Endodermal cell (in vitro differentiated cells): ENCODE measurements around the gene TLL2. TPM values are rescaled to one million over a fixed set of nuclear protein-coding genes. Genes with fewer than 3 reads are reported as not detected.

Experiments
- DNase-seq: peaks from one replicate; pipeline ENCODE4 v3.0.0-alpha.2; 2017
- H3K27ac ChIP-seq: 2 replicates; pipeline ENCODE4 v1.5.1; 2013; ENCODE audit warnings: mild to moderate bottlenecking, low read depth, low read length, moderate library complexity
- H3K27me3 ChIP-seq: 2 replicates; pipeline ENCODE4 v1.6.1; 2013; ENCODE audit warnings: mild to moderate bottlenecking, low read length, moderate library complexity; ENCODE audit not compliant: insufficient read depth, control insufficient read depth, poor library complexity, severe bottlenecking
- H3K36me3 ChIP-seq: 2 replicates; pipeline ENCODE4 v1.7.0; 2013; ENCODE audit warnings: mild to moderate bottlenecking, low read length, moderate library complexity; ENCODE audit not compliant: control insufficient read depth, insufficient read depth
- H3K4me1 ChIP-seq: one replicate; pipeline ENCODE4 v1.7.0; 2013; ENCODE audit warnings: low read length; ENCODE audit not compliant: control insufficient read depth, insufficient read depth
- H3K4me3 ChIP-seq: 2 replicates; pipeline ENCODE4 v1.5.1; 2013; ENCODE audit warnings: mild to moderate bottlenecking, low read length, moderate library complexity
- H3K9ac ChIP-seq: 2 replicates; pipeline ENCODE4 v1.6.1; 2013; ENCODE audit warnings: mild to moderate bottlenecking, low read length, moderate library complexity; ENCODE audit not compliant: poor library complexity, severe bottlenecking; ENCODE audit errors: extremely low read depth
- H3K9me3 ChIP-seq: 2 replicates; pipeline ENCODE4 v1.6.1; 2013; ENCODE audit warnings: mild to moderate bottlenecking, low read length, moderate library complexity; ENCODE audit not compliant: control insufficient read depth
- H3K27ac Mint-ChIP-seq: 2 replicates; pipeline ENCODE4 v1.8.0; 2020; ENCODE audit warnings: mixed read lengths
- H3K27me3 Mint-ChIP-seq: 2 replicates; pipeline ENCODE4 v1.8.0; 2021; ENCODE audit warnings: mild to moderate bottlenecking, mixed read lengths; ENCODE audit not compliant: insufficient read depth
- H3K36me3 Mint-ChIP-seq: 2 replicates; pipeline ENCODE4 v1.8.0; 2020; ENCODE audit warnings: low read depth, mixed read lengths
- H3K4me1 Mint-ChIP-seq: 2 replicates; pipeline ENCODE4 v1.8.0; 2020; ENCODE audit warnings: mixed read lengths
- H3K4me3 Mint-ChIP-seq: 2 replicates; pipeline ENCODE4 v1.8.0; 2020; ENCODE audit warnings: mild to moderate bottlenecking, moderate library complexity, mixed read lengths
- H3K9me3 Mint-ChIP-seq: 2 replicates; pipeline ENCODE4 v1.8.0; 2020; ENCODE audit warnings: mild to moderate bottlenecking, mixed read lengths
- CTCF ChIP-seq: fragments of 200-600 bp; sonication (generic); conservative IDR thresholded peaks from 2 replicates; pipeline ENCODE4 v1.5.0; 2021; ENCODE audit warnings: antibody characterized with exemption, mild to moderate bottlenecking
- whole genome bisulfite sequencing, 2 experiments: methylation state at CpG; one replicate each; pipeline versions ENCODE4 v1.1.5 to v1.1.7; 2013; ENCODE audit warnings: missing lambda C conversion rate in 2 of 2, mixed read lengths in 1 of 2; ENCODE audit not compliant: insufficient coverage in 1 of 2, insufficient read length in 1 of 2; 5-methylcytosine and 5-hydroxymethylcytosine counted together
- total RNA-seq, 2 donors: library from RNA; stranded (reverse); fragmentation: NEBNext Ultra II Directional in 1 of 2; extraction: Animal tissue kit (Norgen Biotek cat#: 25700) in 1 of 2; gene quantifications; 2 replicates in 1 of 2; 3 replicates in 1 of 2; pipeline ENCODE4 v1.2.1, GENCODE V29; 2021

TLL2 gene
- total RNA-seq, 2 donors from 2014 or later: 0.11 to 0.18 TPM

GRCh38 chr10:96524741-96525140, 11.0 kb upstream of the TLL2 start:
- Histone ChIP-seq H3K36me3 (peaks cover 98% of the 10 kb centered on the region), H3K27me3 (no peaks in the 10 kb centered on the region), H3K4me1 (no peaks in the 10 kb centered on the region), H3K27ac (no peak overlapping the region), H3K9ac (no peak overlapping the region), H3K9me3 (no peaks in the 10 kb centered on the region), H3K4me3 (no peak overlapping the region)
- no peaks in the 10 kb centered on the region for H3K27me3 Mint-ChIP-seq
- no peaks in the 10 kb centered on the region for H3K4me1 Mint-ChIP-seq
- no peak overlapping the region for H3K4me3 Mint-ChIP-seq
- H3K27ac Mint-ChIP-seq: no peak overlapping the region
- TF ChIP-seq CTCF: no peak
- WGBS, 2 experiments: 92% methylated on average over 1 of the region's 1 CpG; no CpG with 5 or more reads in 1 of the 2 experiments
- no peak for DNase-seq
- H3K9me3 Mint-ChIP-seq: no peaks in the 10 kb centered on the region
- H3K36me3 Mint-ChIP-seq: peaks cover 45% of the 10 kb centered on the region

- peaks cover 14% of the 10 kb centered on the region for H3K36me3 Mint-ChIP-seq
- H3K4me1 Mint-ChIP-seq: peaks cover 2% of the 10 kb centered on the region
- no peaks in the 10 kb centered on the region for H3K4me1 ChIP-seq
- H3K4me3 Mint-ChIP-seq: no peak overlapping the region
- WGBS, 2 experiments: 83 to 100% methylated on average over 1 of the region's 1 CpG
- peaks cover 10% of the 10 kb centered on the region for H3K27me3 ChIP-seq
- H3K9me3 ChIP-seq: no peaks in the 10 kb centered on the region
- H3K9me3 Mint-ChIP-seq: no peaks in the 10 kb centered on the region
- no peak overlapping the region for H3K27ac ChIP-seq
- peaks cover 41% of the 10 kb centered on the region for H3K36me3 ChIP-seq
- H3K9ac ChIP-seq: no peak overlapping the region
- H3K4me3 ChIP-seq: no peak overlapping the region
- TF ChIP-seq CTCF: no peak
- no peak overlapping the region for H3K27ac Mint-ChIP-seq
- DNase-seq: no peak
- H3K27me3 Mint-ChIP-seq: peaks cover 30% of the 10 kb centered on the region
Observed at GRCh38 chr10:96517284-96517683, 3.6 kb upstream of the TLL2 start.

GRCh38 chr10:96516337-96516736, 2.6 kb upstream of the TLL2 start:
- peaks cover 7% of the 10 kb centered on the region for H3K36me3 Mint-ChIP-seq

More at GRCh38 chr10:96516337-96516736, 2.6 kb upstream of the TLL2 start:
- H3K9me3 Mint-ChIP-seq: no peaks in the 10 kb centered on the region
- Histone ChIP-seq H3K4me1 (no peaks in the 10 kb centered on the region), H3K4me3 (no peak overlapping the region), H3K27ac (no peak overlapping the region), H3K9me3 (no peaks in the 10 kb centered on the region), H3K36me3 (peaks cover 32% of the 10 kb centered on the region), H3K27me3 (peaks cover 20% of the 10 kb centered on the region), H3K9ac (no peak overlapping the region)
- H3K27me3 Mint-ChIP-seq: peaks cover 39% of the 10 kb centered on the region
- no peak overlapping the region for H3K27ac Mint-ChIP-seq
- H3K4me3 Mint-ChIP-seq: no peak overlapping the region
- peaks cover 5% of the 10 kb centered on the region for H3K4me1 Mint-ChIP-seq
- WGBS, 2 experiments: 92 to 100% methylated on average over 1 to 2 of the region's 2 CpGs
- TF ChIP-seq CTCF: no peak
- no peak for DNase-seq
